Skin epidermis (tissue), 12 donors: ENCODE results near the gene TBX10.
A peak's percentile ranks its signal among the peaks of the same experiment; 100 is the strongest.
"Not testable (repeated sequence)": the region's sequence is repeated elsewhere in the genome, so short reads cannot be mapped to it uniquely, and the experiment has no call there.

ENCODE experiments used
- H3K27ac ChIP-seq, 21 experiments: fragments of 200-600 bp; sonication (generic) in 11 of 21; one replicate each; pipeline ENCODE4 v1.5.0; 2020; ENCODE audit warnings: mild to moderate bottlenecking in 3 of 21, inconsistent platforms in 2 of 21, moderate library complexity in 2 of 21
- H3K4me3 ChIP-seq, 7 experiments: fragments of 200-600 bp; sonication (generic) in 2 of 7; one replicate each; pipeline ENCODE4 v1.5.0; 2020; ENCODE audit warnings: inconsistent platforms in 2 of 7, mild to moderate bottlenecking in 2 of 7, moderate library complexity in 1 of 7

The TBX10 gene

GRCh38 chr11:67648140-67648795, 8.7 kb upstream of the TBX10 start:
- Histone ChIP-seq H3K4me3 (no peak overlapping the region), H3K27ac (peak overlapping the region in 3 of 21 experiments; percentile 9 to 57 (median 10))

GRCh38 chr11:67647471-67647870, 7.9 kb upstream of the TBX10 start:
- no peak overlapping the region for H3K4me3 ChIP-seq
- no peak overlapping the region for H3K27ac ChIP-seq

DNA sequence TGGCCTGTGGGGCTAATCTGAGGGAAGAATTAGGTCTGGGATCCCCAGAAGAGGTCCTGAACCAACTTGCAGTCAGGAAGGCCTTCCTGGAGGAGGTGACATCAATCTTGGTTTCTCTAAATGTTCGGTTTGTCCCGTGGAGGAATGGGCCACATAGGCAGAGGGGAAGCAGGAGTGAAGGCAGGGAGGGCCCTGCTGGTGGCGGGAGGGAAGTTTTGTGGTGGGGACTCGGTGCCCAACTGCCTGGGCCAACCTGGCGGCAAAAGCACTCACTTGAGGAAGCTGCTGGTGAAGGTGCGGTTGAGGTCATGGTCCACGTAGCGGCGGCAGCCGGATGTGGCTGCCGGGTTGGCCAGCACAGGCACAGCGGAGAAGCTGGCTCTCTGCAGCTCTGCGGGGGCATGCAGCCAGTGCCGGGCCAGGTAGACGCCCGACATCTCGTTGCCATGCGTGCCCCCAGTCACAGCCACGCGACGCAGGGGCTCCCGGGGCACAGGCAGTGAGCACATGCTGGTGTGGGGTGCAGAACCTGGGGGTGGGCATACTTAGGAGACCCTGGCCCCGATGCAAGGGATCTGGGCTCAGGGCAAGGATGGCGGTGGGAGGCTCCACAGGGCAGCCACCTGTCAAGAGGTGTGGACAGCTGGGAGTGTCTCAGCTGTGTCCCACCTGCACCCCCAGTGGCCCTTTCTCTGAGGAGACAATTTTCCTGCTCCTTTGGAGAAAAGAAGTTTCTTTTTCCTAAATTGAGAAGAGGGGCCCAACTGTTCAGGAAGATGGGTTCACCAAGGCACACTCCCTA, 7.2 kb upstream of the TBX10 start:
- Histone ChIP-seq H3K4me3 (no peak overlapping the region), H3K27ac (peak overlapping the region in 1 of 21 experiments; percentile 55)

- Histone ChIP-seq H3K4me3 (no peak overlapping the region), H3K27ac (no peak overlapping the region)
These were observed 6.2 kb upstream of the TBX10 start for GRCh38 chr11:67645521-67646461.

- H3K27ac ChIP-seq: no peak overlapping the region
- H3K4me3 ChIP-seq: no peak overlapping the region
These were observed 5.2 kb upstream of the TBX10 start for GRCh38 chr11:67644472-67645418.

DNA sequence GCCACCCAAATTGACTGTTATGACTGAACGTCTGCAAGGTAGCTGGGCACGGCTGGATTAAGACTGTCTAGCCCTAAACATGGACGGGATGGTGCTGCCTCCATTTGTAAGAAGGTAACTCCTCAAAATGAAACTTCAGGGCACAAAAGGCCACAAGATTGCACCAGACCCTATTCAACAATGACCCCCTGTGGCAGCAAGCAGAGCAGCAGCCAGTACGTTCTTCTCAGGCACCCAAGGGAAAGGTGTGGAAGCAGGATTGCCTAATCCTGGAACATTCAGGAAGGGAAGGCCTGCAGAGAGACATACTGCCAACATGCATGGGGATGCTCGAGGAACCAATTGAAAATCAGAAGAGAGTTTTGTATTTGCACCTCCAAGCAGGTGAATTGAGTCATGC, 4.5 kb upstream of the TBX10 start:
- Histone ChIP-seq H3K27ac (no peak overlapping the region), H3K4me3 (no peak overlapping the region)

- Histone ChIP-seq H3K4me3 (no peak overlapping the region), H3K27ac (no peak overlapping the region)
These were observed 2.9 kb upstream of the TBX10 start for GRCh38 chr11:67642173-67643120.

DNA sequence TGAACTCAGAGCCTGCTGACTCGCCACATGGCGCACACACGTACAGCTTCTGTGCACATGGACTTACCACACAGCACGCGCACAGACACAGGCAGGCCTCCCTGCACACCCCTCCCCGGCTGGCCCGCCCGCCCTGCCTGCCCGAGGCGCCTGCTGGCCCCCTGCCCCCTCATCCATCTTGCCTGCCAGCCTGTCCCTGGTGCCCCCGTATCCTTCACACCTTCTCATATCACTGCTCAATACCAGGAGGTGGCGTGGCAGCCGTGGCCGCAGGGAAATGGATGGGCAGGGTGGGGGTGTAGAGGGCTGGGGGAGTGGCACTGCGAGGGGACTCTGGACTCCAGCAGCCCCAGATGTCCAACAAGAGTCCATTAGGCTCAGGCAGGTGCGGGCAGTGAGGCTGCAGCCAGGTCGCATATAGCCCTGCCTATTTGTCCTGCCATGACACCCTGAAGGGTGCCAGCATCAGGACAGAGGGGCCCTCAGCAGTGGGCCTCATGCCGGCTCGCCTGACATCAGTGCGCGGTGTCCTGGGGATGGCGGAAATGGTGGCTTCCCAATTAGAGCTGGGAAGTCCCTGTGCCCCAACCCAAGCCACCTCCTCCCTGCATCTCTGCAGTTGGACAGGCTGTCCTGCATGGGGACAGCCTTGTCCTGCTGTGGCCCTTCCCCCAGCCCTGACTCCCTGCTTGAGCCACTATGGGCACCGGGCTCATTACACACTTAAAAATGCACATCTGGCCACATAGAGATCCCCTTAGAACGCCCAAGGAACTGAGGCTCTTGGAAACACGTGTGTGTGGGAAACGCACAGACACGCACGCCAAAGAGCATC, 2.0 kb upstream of the TBX10 start:
- no peak overlapping the region for H3K27ac ChIP-seq
- H3K4me3 ChIP-seq: no peak overlapping the region

DNA sequence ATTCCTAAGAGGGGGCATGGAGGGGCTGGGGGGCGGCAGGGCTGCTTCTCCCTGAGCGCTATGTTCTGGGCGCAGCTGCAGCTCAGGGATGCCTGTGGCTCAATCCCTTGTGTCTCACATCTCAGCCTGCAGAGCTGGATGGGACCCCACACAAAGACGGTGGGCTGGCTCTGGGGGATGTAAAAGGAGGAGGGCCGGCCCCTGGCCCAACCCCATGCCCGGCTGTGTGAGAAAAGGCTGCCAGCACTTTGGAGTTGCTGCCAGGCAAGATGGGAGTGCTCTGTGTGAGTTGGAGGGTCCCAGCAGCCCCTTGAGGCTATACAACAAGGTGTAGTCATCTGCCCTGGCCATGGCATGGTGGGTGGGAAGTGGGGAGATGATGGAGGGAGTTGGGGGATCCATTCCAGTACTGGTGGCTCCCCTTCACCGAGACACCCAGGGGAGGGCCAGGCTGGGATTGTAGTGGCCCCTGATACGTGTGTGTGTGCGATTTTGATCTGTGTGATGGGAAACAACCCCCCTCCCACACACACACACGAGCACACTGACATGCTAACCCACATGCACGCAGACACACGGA, 1.3 kb upstream of the TBX10 start:
- Histone ChIP-seq H3K4me3 (no peak overlapping the region), H3K27ac (no peak overlapping the region)

- no peak overlapping the region for H3K27ac ChIP-seq
- H3K4me3 ChIP-seq: no peak overlapping the region
These were observed 626 bp upstream of the TBX10 start for GRCh38 chr11:67640021-67640757.

DNA sequence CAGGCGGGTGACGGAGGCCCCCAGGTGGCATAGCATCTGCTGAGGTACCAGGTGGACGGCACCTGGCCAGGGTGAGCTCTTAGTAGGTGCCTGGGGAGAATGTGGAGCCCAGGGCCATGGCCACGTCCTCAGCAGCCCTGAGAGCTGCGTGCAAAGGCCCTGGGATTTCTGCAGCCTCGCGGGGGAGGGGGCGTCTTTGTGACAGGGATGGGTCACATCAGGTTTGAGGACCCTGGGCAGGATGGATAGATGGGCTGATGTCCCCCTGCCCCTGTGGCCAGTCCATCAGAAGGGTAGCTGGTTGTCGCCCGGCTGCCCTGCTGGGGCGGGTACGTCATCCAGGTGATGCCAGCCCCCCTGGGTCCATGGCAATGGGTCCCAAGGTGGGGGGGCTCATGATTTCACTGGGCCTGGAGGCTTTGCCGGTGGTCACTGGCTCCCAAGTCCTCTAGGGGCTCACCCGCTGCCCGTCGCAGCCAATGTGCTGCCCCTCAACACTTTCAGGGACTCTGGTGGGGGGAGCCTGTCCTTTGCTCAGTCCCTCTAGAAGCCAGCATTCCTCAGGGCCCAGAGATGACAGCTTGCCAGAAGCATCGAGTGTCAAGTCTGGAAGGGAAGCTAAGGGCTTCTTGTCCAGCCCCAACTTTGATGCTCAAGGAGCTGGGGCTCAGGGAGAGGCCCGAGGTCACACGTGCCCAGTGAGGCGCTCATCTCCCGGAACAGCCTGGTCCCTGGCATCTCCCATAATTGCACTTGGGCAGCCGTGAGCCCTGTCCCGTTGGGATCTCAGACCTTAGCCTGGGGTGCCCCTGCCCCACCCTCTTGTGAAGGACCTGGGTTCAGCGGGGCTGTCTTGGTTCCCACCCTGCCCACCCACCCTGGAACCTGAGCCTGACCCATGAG, 777 bp downstream of the TBX10 start:
- no peak overlapping the region for H3K27ac ChIP-seq

DNA sequence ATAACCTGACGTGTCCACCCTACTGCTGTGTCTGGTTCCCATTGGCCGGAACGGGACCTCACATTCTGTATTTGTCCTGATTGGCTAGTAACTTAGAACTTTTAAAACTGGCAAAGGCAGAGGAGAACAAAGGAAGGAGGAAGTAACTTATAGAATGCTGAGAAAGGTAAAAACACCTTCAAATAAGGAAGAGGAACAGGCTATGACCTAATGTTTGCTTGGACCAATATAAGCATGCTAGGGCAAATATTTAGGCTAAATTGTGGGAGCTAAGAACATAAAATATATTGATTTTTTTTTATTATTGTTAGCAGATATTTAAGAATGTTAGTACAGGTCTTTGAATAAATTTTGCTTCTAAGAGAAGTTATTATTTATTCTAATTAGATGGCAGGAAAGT, 2.1 kb downstream of the TBX10 start:
- not testable (repeated sequence) for H3K27ac ChIP-seq, H3K4me3 ChIP-seq

More for the DNA sequence above, 777 bp downstream of the TBX10 start:
- H3K4me3 ChIP-seq: no peak overlapping the region

- H3K27ac ChIP-seq: no peak overlapping the region
- H3K4me3 ChIP-seq: no peak overlapping the region
These were observed 2.6 kb downstream of the TBX10 start for GRCh38 chr11:67636962-67637361.

- H3K27ac ChIP-seq: no peak overlapping the region
These were observed 4.4 kb downstream of the TBX10 start for GRCh38 chr11:67635231-67635521.

More at GRCh38 chr11:67635231-67635521, 4.4 kb downstream of the TBX10 start:
- no peak overlapping the region for H3K4me3 ChIP-seq
